ENCODE results near the gene SLK. TPM values are rescaled to one million over a fixed set of nuclear protein-coding genes. Genes with fewer than 3 reads are reported as not detected.

The SLK gene
- 26.7 and 29.2 TPM in 2 replicates for polyA plus RNA-seq (2011; rRNA removed)
- polyA plus RNA-seq (2012; cell fraction: cytosol; rRNA removed): 3.6 and 3.8 TPM in 2 replicates
- polyA plus RNA-seq (2012; cell fraction: nucleus; rRNA removed): 2.3 and 3.4 TPM in 2 replicates
- 20.5 to 23.3 TPM (median 23.2 TPM) in 3 replicates for polyA plus RNA-seq (2017; fragmentation: RNase III; extraction: RNeasy Plus Mini Kit Qiagen cat#74134 plus additional on column Dnase treatment)
- 9.6 and 11.4 TPM in 2 replicates for polyA minus RNA-seq (2011; rRNA and poly(A)+ RNA removed)

DNA sequence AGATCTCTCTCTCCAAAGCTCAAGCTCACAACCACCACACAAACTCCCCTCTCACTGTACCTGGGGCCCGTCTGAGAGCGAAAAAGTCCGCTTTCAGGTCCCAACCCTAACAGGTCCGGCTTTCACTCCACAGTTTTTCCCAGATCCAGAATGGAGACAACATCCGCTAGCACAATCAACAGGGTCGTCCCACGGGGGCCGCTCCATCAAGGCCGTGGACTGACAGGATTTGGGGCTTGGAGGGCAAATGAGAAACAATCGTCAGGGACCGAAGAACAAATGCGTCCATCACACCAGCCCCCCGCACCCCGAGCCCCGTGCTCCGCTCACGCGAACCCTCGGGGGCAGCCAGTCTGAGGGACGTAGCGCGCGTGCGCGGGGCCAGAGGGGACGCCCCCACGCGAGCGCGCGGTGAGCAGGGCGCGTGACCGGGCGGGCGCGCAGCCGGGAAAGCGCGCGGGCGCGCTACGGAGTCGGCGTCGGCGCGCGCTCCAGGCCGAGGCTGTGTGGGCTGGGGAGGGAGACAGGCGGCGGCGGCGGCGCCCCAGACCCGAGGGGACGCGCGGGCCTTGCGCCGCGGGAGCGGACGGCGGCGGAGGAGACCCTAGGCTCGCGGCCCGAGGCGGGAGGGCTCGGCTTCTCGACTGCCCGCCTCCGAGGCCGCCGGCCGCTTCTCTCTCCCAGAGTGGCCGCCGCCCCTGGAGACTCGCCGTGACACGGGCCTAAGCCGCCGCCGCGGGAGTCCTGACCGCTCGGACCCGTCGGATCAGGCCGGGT is at the start of gene SLK:
Gene SLK, plus strand, starts transcription at position 470 of the 777 bp plus-strand sequence. CDS start 606 bp downstream, outside the sequence.
- FAIRE-seq (no peak), DNase-seq (ENCODE audit: low read depth in 1 of 2, low spot score in 1 of 2) (peak; percentile 75 to 82)
- 3% methylated on average over 10 of the region's 92 CpGs for WGBS (ENCODE audit: missing lambda C conversion rate)
- TF ChIP-seq PHF8 (IDR thresholded peaks at IDR 0.05; ENCODE audit: borderline replicate concordance, low read depth) (peak; percentile 50; the same call in 1 of the 2 replicates), EHMT2 (IDR thresholded peaks at IDR 0.05; ENCODE audit: low read depth) (no peak), NPAS2 (CRISPR knock-in tag; IDR thresholded peaks at IDR 0.05; ENCODE audit: borderline replicate concordance) (no peak), POLR2AphosphoS2 (conservative IDR thresholded peaks at IDR 0.05; ENCODE audit: low read length) (no peak), MAFK (IDR thresholded peaks at IDR 0.05; ENCODE audit: partially characterized antibody) (no peak), POLR2A (IDR thresholded peaks at IDR 0.05; ENCODE audit: low read length) (peak; percentile 74), RFX5 (IDR thresholded peaks at IDR 0.05) (no peak), SREBF2 (IDR thresholded peaks at IDR 0.05) (no peak), HES2 (IDR thresholded peaks at IDR 0.05) (no peak), GATA3 (IDR thresholded peaks at IDR 0.05; ENCODE audit: borderline replicate concordance) (no peak), JUNB (IDR thresholded peaks at IDR 0.05) (no peak), ZC3H11A (IDR thresholded peaks at IDR 0.05) (no peak), CBX8 (IDR thresholded peaks at IDR 0.05) (no peak), BHLHE40 (IDR thresholded peaks at IDR 0.05; ENCODE audit: low read depth, low read length) (no peak), RNF2 (IDR thresholded peaks at IDR 0.05; ENCODE audit: borderline replicate concordance, low read depth) (no peak), E2F6 (IDR thresholded peaks at IDR 0.05; ENCODE audit: borderline replicate concordance, low read depth) (no peak), CBX2 (IDR thresholded peaks at IDR 0.05; ENCODE audit: borderline replicate concordance, low read depth) (no peak), ESRRA (IDR thresholded peaks at IDR 0.05; ENCODE audit: borderline replicate concordance, low read length) (peak; percentile 80; the same call in 1 of the 2 replicates), TP53 (CRISPR knock-in tag; IDR thresholded peaks at IDR 0.05) (no peak), ZNF302 (CRISPR knock-in tag; IDR thresholded peaks at IDR 0.05) (no peak), FOSL2 (IDR thresholded peaks at IDR 0.05) (no peak), FOSL2 (CRISPR knock-in tag; IDR thresholded peaks at IDR 0.05) (no peak), EP300 (IDR thresholded peaks at IDR 0.05) (no peak), HDAC2 (IDR thresholded peaks at IDR 0.05) (no peak), MYC (IDR thresholded peaks at IDR 0.05; ENCODE audit: borderline replicate concordance, low read length) (peak; percentile 60; the same call in 1 of the 2 replicates), NR3C1 (IDR thresholded peaks at IDR 0.05) (no peak), RARB (CRISPR knock-in tag; IDR thresholded peaks at IDR 0.05) (no peak), FOSB (CRISPR knock-in tag; IDR thresholded peaks at IDR 0.05) (no peak), RCOR1 (IDR thresholded peaks at IDR 0.05; ENCODE audit: low read depth, low read length) (0 out of 2 replicates have a peak, but pooled peaks have one; percentile 19), NFE2L2 (conservative IDR thresholded peaks at IDR 0.05; ENCODE audit: low read length) (no peak), TFCP2L1 (CRISPR knock-in tag; IDR thresholded peaks at IDR 0.05) (no peak), USF2 (IDR thresholded peaks at IDR 0.05) (no peak), ZFP36 (IDR thresholded peaks at IDR 0.05; ENCODE audit: borderline replicate concordance, partially characterized antibody) (no peak)
- TF ChIP-seq, protein P1, sequence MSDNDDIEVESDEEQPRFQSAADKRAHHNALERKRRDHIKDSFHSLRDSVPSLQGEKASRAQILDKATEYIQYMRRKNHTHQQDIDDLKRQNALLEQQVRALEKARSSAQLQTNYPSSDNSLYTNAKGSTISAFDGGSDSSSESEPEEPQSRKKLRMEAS (IDR thresholded peaks at IDR 0.05): peak; percentile 57
- TF ChIP-seq, protein P2, sequence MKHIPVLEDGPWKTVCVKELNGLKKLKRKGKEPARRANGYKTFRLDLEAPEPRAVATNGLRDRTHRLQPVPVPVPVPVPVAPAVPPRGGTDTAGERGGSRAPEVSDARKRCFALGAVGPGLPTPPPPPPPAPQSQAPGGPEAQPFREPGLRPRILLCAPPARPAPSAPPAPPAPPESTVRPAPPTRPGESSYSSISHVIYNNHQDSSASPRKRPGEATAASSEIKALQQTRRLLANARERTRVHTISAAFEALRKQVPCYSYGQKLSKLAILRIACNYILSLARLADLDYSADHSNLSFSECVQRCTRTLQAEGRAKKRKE (CRISPR knock-in tag; IDR thresholded peaks at IDR 0.05; ENCODE audit: low read depth): no peak
- TF ChIP-seq, protein P3, sequence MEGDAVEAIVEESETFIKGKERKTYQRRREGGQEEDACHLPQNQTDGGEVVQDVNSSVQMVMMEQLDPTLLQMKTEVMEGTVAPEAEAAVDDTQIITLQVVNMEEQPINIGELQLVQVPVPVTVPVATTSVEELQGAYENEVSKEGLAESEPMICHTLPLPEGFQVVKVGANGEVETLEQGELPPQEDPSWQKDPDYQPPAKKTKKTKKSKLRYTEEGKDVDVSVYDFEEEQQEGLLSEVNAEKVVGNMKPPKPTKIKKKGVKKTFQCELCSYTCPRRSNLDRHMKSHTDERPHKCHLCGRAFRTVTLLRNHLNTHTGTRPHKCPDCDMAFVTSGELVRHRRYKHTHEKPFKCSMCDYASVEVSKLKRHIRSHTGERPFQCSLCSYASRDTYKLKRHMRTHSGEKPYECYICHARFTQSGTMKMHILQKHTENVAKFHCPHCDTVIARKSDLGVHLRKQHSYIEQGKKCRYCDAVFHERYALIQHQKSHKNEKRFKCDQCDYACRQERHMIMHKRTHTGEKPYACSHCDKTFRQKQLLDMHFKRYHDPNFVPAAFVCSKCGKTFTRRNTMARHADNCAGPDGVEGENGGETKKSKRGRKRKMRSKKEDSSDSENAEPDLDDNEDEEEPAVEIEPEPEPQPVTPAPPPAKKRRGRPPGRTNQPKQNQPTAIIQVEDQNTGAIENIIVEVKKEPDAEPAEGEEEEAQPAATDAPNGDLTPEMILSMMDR (IDR thresholded peaks at IDR 0.05): no peak

More for the DNA sequence above, at the start of gene SLK:
- peak; percentile 81 for ATAC-seq
- Histone ChIP-seq H3K9me3 (no peaks in the 10 kb centered on the region), H3K4me2 (peak within 1 kb of the TSS; percentile 71), H3K4me1 (peaks cover 22% of the 10 kb centered on the region), H3K4me3 (peak within 1 kb of the TSS; percentile 95), H3K27ac (peak within 1 kb of the TSS; percentile 97 to 98)
- CTCF ChIA-PET: interaction anchor here (1.0 kb wide), 1 partner anchor 77 kb away, joined by 5 read pairs; no protein-coding TSS in a partner anchor
- POLR2A ChIA-PET: interaction anchor here (0.9 to 1.6 kb wide), 2 partner anchors 59 to 155 kb away, joined by 5 to 8 read pairs; partner anchors contain the start of gene SFR1

Measured in A549 (cell line).